CD14-positive monocyte (primary cell): ENCODE data around the gene SAMD14. TPM values are rescaled to one million over a fixed set of nuclear protein-coding genes. Genes with fewer than 3 reads are reported as not detected.

Experiments used
- DNase-seq, 3 donors: peaks; one replicate each; pipeline ENCODE4 v3.0.0-alpha.2; 2011 to 2022
- H2AFZ ChIP-seq: 2 replicates; pipeline ENCODE4 v1.6.0; 2012; ENCODE audit warnings: mild to moderate bottlenecking, low read depth, low read length, inconsistent platforms; ENCODE audit not compliant: insufficient read depth, poor library complexity, severe bottlenecking
- H3K27ac ChIP-seq, 2 donors: 1 replicate in 1 of 2; 2 replicates in 1 of 2; pipeline ENCODE4 v1.5.1; 2012 to 2013; ENCODE audit warnings: low read length in 2 of 2, control low read depth in 1 of 2, inconsistent platforms in 1 of 2, low read depth in 1 of 2, mild to moderate bottlenecking in 1 of 2
- H3K27me3 ChIP-seq, 2 donors: one replicate each; pipeline versions ENCODE4 v1.6.0 to v1.6.1; 2011 to 2013; ENCODE audit warnings: low read length in 2 of 2; ENCODE audit not compliant: control insufficient read depth in 2 of 2, insufficient read depth in 2 of 2
- H3K36me3 ChIP-seq, 2 donors: replicated peaks in 1 of 2; 1 replicate in 1 of 2; 2 replicates in 1 of 2; pipeline versions ENCODE4 v1.5.1 to v1.6.1; 2012 to 2013; ENCODE audit warnings: low read length in 2 of 2, control low read depth in 1 of 2, inconsistent platforms in 1 of 2, mild to moderate bottlenecking in 1 of 2; ENCODE audit not compliant: insufficient read depth in 2 of 2, control insufficient read depth in 1 of 2
- H3K4me1 ChIP-seq, 2 donors: 1 replicate in 1 of 2; 2 replicates in 1 of 2; pipeline versions ENCODE4 v1.5.1 to v1.6.1; 2012 to 2013; ENCODE audit warnings: low read length in 2 of 2, control low read depth in 1 of 2, inconsistent platforms in 1 of 2, mild to moderate bottlenecking in 1 of 2, moderate library complexity in 1 of 2; ENCODE audit not compliant: insufficient read depth in 2 of 2, control insufficient read depth in 1 of 2
- H3K4me2 ChIP-seq: replicated peaks from 2 replicates; pipeline ENCODE3; 2012; ENCODE audit warnings: low read length, moderate library complexity, mild to moderate bottlenecking; ENCODE audit not compliant: poor library complexity, severe bottlenecking; ENCODE audit errors: extremely low read depth
- H3K4me3 ChIP-seq, 3 experiments: fragments of 200-600 bp in 1 of 3; sonication (generic) in 1 of 3; replicated peaks in 1 of 3; 1 replicate in 2 of 3; 2 replicates in 1 of 3; pipeline ENCODE4 v1.5.1; 2011 to 2013; ENCODE audit warnings: low read length in 3 of 3, mild to moderate bottlenecking in 3 of 3, control low read depth in 2 of 3, low read depth in 2 of 3, inconsistent platforms in 1 of 3, moderate library complexity in 1 of 3
- H3K79me2 ChIP-seq: 2 replicates; pipeline ENCODE4 v1.6.0; 2012; ENCODE audit warnings: mild to moderate bottlenecking, control low read depth, inconsistent platforms, low read length, moderate library complexity; ENCODE audit not compliant: insufficient read depth
- H3K9ac ChIP-seq: 2 replicates; pipeline ENCODE4 v1.6.0; 2017; ENCODE audit warnings: low read length, mild to moderate bottlenecking; ENCODE audit not compliant: insufficient read depth, poor library complexity, severe bottlenecking
- H3K9me3 ChIP-seq, 2 donors: replicated peaks in 1 of 2; 1 replicate in 1 of 2; 2 replicates in 1 of 2; pipeline versions ENCODE4 v1.5.1 to v1.6.1; 2012 to 2013; ENCODE audit warnings: low read length in 2 of 2, control low read depth in 1 of 2; ENCODE audit not compliant: control insufficient read depth in 1 of 2, insufficient read depth in 1 of 2
- H4K20me1 ChIP-seq: 2 replicates; pipeline ENCODE4 v1.6.0; 2012; ENCODE audit warnings: mild to moderate bottlenecking, low read length, control low read depth, moderate library complexity; ENCODE audit not compliant: insufficient read depth
- H3K27ac Mint-ChIP-seq, 7 donors: one replicate each; pipeline ENCODE4 v1.8.0; 2020; ENCODE audit warnings: mild to moderate bottlenecking in 7 of 7, mixed read lengths in 7 of 7, moderate library complexity in 6 of 7, inconsistent platforms in 2 of 7
- H3K27me3 Mint-ChIP-seq, 3 donors: one replicate each; pipeline ENCODE4 v1.8.0; 2021 to 2022; ENCODE audit warnings: low read depth in 3 of 3, mild to moderate bottlenecking in 3 of 3, mixed read lengths in 3 of 3, moderate library complexity in 3 of 3, inconsistent platforms in 1 of 3
- H3K36me3 Mint-ChIP-seq, 2 donors: one replicate each; pipeline ENCODE4 v1.8.0; 2020; ENCODE audit warnings: mixed read lengths in 2 of 2, inconsistent platforms in 1 of 2, mild to moderate bottlenecking in 1 of 2
- H3K4me1 Mint-ChIP-seq: one replicate; pipeline ENCODE4 v1.8.0; 2020; ENCODE audit warnings: mild to moderate bottlenecking, mixed read lengths
- H3K4me3 Mint-ChIP-seq, 2 donors: one replicate each; pipeline ENCODE4 v1.8.0; 2020; ENCODE audit warnings: mild to moderate bottlenecking in 2 of 2, mixed read lengths in 2 of 2, moderate library complexity in 1 of 2
- H3K9me3 Mint-ChIP-seq, 7 donors: one replicate each; pipeline ENCODE4 v1.8.0; 2020 to 2022; ENCODE audit warnings: mixed read lengths in 7 of 7, mild to moderate bottlenecking in 6 of 7, moderate library complexity in 6 of 7, inconsistent platforms in 2 of 7
- CTCF ChIP-seq: fragments of 200-600 bp; IDR thresholded peaks from one replicate; pipeline ENCODE4 v1.8.0; 2022; ENCODE audit warnings: antibody characterized with exemption, mild to moderate bottlenecking
- WGBS: methylation state at CpG from one replicate; pipeline ENCODE4 v1.1.5; 2013; ENCODE audit warnings: missing lambda C conversion rate; ENCODE audit not compliant: insufficient coverage; 5-methylcytosine and 5-hydroxymethylcytosine counted together
- intact Hi-C, 2 donors: fragments of 100-400 bp; cut with micrococcal nuclease; formaldehyde crosslinking; loops; one replicate each; pipeline versions ENCODE4 v1.15.0 to v1.15.1; 2023
- polyA plus RNA-seq, 3 donors: library from polyadenylated mRNA; depleted of rRNA in 1 of 3; unstranded in 2 of 3; stranded (reverse) in 1 of 3; fragments of 300-500 nt in 2 of 3; fragments of >200 nt in 1 of 3; fragmentation: Illumina TruSeq in 2 of 3; gene quantifications; 1 replicate in 2 of 3; 2 replicates in 1 of 3; pipeline ENCODE4 v1.2.3, GENCODE V29; 2012 to 2021

The SAMD14 gene
- polyA plus RNA-seq, 3 donors = 0.09 TPM; not detected in 2

GRCh38 chr17:50169121-50169764, 39.3 kb upstream of the SAMD14 start:
- peak; percentile 53 to 66 (median 61) for DNase-seq
- Histone ChIP-seq H4K20me1 (no peaks in the 10 kb centered on the region), H3K36me3 (no peaks in the 10 kb centered on the region), H3K4me3 (no peak overlapping the region), H3K27ac (no peak overlapping the region), H3K9ac (no peak overlapping the region), H3K4me1 (peaks cover 4 to 5% of the 10 kb centered on the region in 2 donors), H3K4me2 (no peak overlapping the region), H3K79me2 (no peaks in the 10 kb centered on the region), H2AFZ (no peak overlapping the region), H3K9me3 (no peaks in the 10 kb centered on the region), H3K27me3 (peaks cover 0 to 3% of the 10 kb centered on the region in 2 donors)
- peak overlapping the region in 1 of 2 donors; percentile 57 for H3K4me3 Mint-ChIP-seq
- intact Hi-C loops = no loop called here
- H3K36me3 Mint-ChIP-seq = no peaks in the 10 kb centered on the region
- H3K4me1 Mint-ChIP-seq = peaks cover 9% of the 10 kb centered on the region
- H3K27me3 Mint-ChIP-seq = peaks cover 7 to 19% (median 9%) of the 10 kb centered on the region in 3 donors
- TF ChIP-seq CTCF = peak; percentile 66
- H3K27ac Mint-ChIP-seq = no peak overlapping the region
- 21% methylated on average over 11 of the region's 14 CpGs for WGBS
- H3K9me3 Mint-ChIP-seq = peaks cover 0 to 1% (median 0%) of the 10 kb centered on the region in 7 donors

- no peak overlapping the region for H3K27ac ChIP-seq
- intact Hi-C loops = no loop called here
- Mint-ChIP-seq H3K4me3 (no peak overlapping the region), H3K27me3 (peaks cover 7 to 20% (median 11%) of the 10 kb centered on the region in 3 donors), H3K27ac (no peak overlapping the region), H3K4me1 (peaks cover 18% of the 10 kb centered on the region), H3K36me3 (no peaks in the 10 kb centered on the region), H3K9me3 (peaks cover 0 to 1% (median 0%) of the 10 kb centered on the region in 7 donors)
- no peaks in the 10 kb centered on the region for H3K9me3 ChIP-seq
- no peaks in the 10 kb centered on the region for H4K20me1 ChIP-seq
- H3K4me2 ChIP-seq = no peak overlapping the region
- H3K4me1 ChIP-seq = peaks cover 8 to 13% of the 10 kb centered on the region in 2 donors
- no peak overlapping the region for H3K4me3 ChIP-seq
- H2AFZ ChIP-seq = no peak overlapping the region
- H3K27me3 ChIP-seq = peaks cover 0 to 3% of the 10 kb centered on the region in 2 donors
- no peaks in the 10 kb centered on the region for H3K79me2 ChIP-seq
- TF ChIP-seq CTCF = no peak
- no peaks in the 10 kb centered on the region for H3K36me3 ChIP-seq
- 73% methylated on average over 10 of the region's 13 CpGs for WGBS
- no peak overlapping the region for H3K9ac ChIP-seq
- no peak for DNase-seq
Measured at GRCh38 chr17:50168319-50168718, 38.4 kb upstream of the SAMD14 start.
